ENCODE measurements around the gene CYP17A1.

DNA sequence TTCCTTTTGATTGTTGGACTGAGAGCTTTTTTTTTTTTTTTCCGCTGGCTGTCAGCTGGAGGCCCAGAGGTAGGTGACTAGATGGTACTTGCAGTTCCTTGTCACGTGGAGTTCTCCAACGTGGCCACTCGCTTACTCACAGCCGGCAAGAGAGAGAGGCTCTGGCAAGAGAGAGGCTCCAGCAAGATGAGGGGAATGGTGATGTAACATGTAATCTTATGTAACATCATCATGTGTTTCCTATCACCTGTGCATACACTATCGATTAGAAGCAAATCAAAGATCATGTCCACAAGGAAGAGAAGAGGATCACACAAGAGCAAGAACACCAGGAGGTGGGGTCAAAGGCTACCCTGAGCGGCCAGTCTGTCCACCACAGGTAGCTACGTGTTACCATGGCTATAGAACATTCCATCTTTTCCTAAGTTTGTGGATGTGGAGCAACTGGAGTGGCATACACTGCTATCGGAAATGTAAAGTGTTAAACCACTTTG is 12.9 kb upstream of the CYP17A1 start:
- TF ChIP-seq, protein P1, sequence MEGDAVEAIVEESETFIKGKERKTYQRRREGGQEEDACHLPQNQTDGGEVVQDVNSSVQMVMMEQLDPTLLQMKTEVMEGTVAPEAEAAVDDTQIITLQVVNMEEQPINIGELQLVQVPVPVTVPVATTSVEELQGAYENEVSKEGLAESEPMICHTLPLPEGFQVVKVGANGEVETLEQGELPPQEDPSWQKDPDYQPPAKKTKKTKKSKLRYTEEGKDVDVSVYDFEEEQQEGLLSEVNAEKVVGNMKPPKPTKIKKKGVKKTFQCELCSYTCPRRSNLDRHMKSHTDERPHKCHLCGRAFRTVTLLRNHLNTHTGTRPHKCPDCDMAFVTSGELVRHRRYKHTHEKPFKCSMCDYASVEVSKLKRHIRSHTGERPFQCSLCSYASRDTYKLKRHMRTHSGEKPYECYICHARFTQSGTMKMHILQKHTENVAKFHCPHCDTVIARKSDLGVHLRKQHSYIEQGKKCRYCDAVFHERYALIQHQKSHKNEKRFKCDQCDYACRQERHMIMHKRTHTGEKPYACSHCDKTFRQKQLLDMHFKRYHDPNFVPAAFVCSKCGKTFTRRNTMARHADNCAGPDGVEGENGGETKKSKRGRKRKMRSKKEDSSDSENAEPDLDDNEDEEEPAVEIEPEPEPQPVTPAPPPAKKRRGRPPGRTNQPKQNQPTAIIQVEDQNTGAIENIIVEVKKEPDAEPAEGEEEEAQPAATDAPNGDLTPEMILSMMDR (IDR thresholded peaks at IDR 0.05), result no peak
- TF ChIP-seq, protein P2, sequence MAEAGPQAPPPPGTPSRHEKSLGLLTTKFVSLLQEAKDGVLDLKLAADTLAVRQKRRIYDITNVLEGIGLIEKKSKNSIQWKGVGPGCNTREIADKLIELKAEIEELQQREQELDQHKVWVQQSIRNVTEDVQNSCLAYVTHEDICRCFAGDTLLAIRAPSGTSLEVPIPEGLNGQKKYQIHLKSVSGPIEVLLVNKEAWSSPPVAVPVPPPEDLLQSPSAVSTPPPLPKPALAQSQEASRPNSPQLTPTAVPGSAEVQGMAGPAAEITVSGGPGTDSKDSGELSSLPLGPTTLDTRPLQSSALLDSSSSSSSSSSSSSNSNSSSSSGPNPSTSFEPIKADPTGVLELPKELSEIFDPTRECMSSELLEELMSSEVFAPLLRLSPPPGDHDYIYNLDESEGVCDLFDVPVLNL (CRISPR knock-in tag; IDR thresholded peaks at IDR 0.05; ENCODE audit: borderline replicate concordance, low read depth), result no peak
- TF ChIP-seq ELF4 (CRISPR knock-in tag; IDR thresholded peaks at IDR 0.05; ENCODE audit: low read depth) (no peak), ZNF281 (CRISPR knock-in tag; IDR thresholded peaks at IDR 0.05) (no peak), GTF2I (CRISPR knock-in tag; conservative IDR thresholded peaks at IDR 0.05) (no peak), IRF2 (CRISPR knock-in tag; IDR thresholded peaks at IDR 0.05; ENCODE audit: borderline replicate concordance, low read depth) (no peak), ZNF416 (CRISPR knock-in tag; IDR thresholded peaks at IDR 0.05) (no peak), ZNF671 (CRISPR knock-in tag; IDR thresholded peaks at IDR 0.05) (no peak), NR3C1 (CRISPR knock-in tag; conservative IDR thresholded peaks at IDR 0.05; ENCODE audit: low read depth) (no peak)
- TF ChIP-seq, protein P3, sequence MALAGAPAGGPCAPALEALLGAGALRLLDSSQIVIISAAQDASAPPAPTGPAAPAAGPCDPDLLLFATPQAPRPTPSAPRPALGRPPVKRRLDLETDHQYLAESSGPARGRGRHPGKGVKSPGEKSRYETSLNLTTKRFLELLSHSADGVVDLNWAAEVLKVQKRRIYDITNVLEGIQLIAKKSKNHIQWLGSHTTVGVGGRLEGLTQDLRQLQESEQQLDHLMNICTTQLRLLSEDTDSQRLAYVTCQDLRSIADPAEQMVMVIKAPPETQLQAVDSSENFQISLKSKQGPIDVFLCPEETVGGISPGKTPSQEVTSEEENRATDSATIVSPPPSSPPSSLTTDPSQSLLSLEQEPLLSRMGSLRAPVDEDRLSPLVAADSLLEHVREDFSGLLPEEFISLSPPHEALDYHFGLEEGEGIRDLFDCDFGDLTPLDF (CRISPR knock-in tag; IDR thresholded peaks at IDR 0.05), result no peak
